BLaER1 (cell line): Measurements from ENCODE around the gene GTPBP6.
A peak's percentile ranks its signal among the peaks of the same experiment; 100 is the strongest.

Experiments used
- H3K27ac ChIP-seq: shearing (Covaris generic); formaldehyde crosslinking; 2 replicates; pipeline ENCODE4 v1.8.1; 2022
- H3K27me3 ChIP-seq: shearing (Covaris generic); formaldehyde crosslinking; 2 replicates; pipeline ENCODE4 v1.8.1; 2022
- H3K36me3 ChIP-seq: shearing (Covaris generic); formaldehyde crosslinking; 2 replicates; pipeline ENCODE4 v1.8.1; 2022
- H3K4me1 ChIP-seq: shearing (Covaris generic); formaldehyde crosslinking; 2 replicates; pipeline ENCODE4 v1.8.1; 2022
- H3K4me2 ChIP-seq: shearing (Covaris generic); formaldehyde crosslinking; 2 replicates; pipeline ENCODE4 v1.8.1; 2022
- H3K4me3 ChIP-seq: shearing (Covaris generic); formaldehyde crosslinking; 2 replicates; pipeline ENCODE4 v1.8.1; 2022
- H3K9ac ChIP-seq: shearing (Covaris generic); formaldehyde crosslinking; 2 replicates; pipeline ENCODE4 v1.8.1; 2022
- H3K9me3 ChIP-seq: shearing (Covaris generic); formaldehyde crosslinking; 2 replicates; pipeline ENCODE4 v1.8.1; 2022
- H4K20me1 ChIP-seq: shearing (Covaris generic); formaldehyde crosslinking; 2 replicates; pipeline ENCODE4 v1.8.1; 2022
- Cebpa-rat ChIP-seq: shearing (Covaris generic); IDR thresholded peaks from 2 replicates; pipeline ENCODE4 v1.8.1; 2022

GTPBP6 gene

GRCh38 chrX:358651-359143, 40.1 kb upstream of the GTPBP6 start:
- H3K27ac ChIP-seq, result peak overlapping the region; percentile 86; the same call in 1 of the 2 replicates
- H4K20me1 ChIP-seq, result peaks cover 54% of the 10 kb centered on the region; the same call in 1 of the 2 replicates
- peaks cover 48% of the 10 kb centered on the region for H3K9me3 ChIP-seq
- peak overlapping the region; percentile 79 for H3K4me2 ChIP-seq
- H3K36me3 ChIP-seq, result peaks cover 62% of the 10 kb centered on the region
- no peaks in the 10 kb centered on the region for H3K27me3 ChIP-seq
- peaks cover 48% of the 10 kb centered on the region for H3K4me1 ChIP-seq
- no peak overlapping the region for H3K4me3 ChIP-seq
- TF ChIP-seq Cebpa-rat, result no peak
- no peak overlapping the region for H3K9ac ChIP-seq

DNA sequence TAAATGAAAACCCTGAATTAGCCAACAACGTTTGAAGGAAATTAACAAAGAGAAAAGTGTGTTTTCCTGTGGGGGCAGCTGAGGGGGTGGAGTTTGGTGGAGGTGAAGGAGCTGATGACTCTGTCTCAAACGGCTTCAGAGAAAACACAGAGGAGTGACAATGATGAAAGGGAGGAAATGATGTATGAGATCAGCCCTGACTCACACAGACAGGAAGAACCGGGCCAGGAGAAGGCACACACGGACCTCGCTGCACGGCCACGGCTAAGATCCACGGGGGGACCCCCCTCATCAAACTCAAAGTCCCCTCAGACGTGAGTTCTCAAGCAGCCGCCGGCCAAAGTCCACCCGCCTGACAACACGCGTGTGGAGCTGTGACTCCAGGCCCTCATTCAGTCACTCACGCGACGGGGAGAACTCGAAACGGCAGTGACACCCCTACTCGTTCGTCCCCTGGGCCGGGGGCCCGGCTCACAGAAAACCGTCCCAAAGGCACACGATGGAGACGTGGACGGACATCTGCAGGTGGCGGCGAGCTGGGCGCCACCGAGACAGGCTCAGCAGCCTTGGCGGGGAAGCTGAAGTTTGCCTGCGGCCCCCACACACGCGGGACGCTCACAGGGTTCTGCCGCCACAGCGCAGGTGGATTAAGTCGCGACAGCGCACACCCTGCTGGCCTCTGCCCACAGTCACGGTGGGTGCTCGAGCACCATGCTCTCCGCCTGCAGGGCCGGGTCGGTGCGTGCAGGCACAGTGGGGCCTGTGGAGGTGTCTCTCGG, 39.3 kb upstream of the GTPBP6 start:
- Histone ChIP-seq H3K4me2 (peak overlapping the region; percentile 79), H4K20me1 (peaks cover 57% of the 10 kb centered on the region; the same call in 1 of the 2 replicates), H3K4me3 (0 out of 2 replicates have a peak overlapping the region, but pooled peaks have one; percentile 14), H3K9me3 (peaks cover 40% of the 10 kb centered on the region), H3K27ac (peak overlapping the region; percentile 86), H3K36me3 (peaks cover 63% of the 10 kb centered on the region), H3K9ac (peak overlapping the region; percentile 61), H3K4me1 (peaks cover 48% of the 10 kb centered on the region), H3K27me3 (no peaks in the 10 kb centered on the region)
- no peak for TF ChIP-seq Cebpa-rat

GRCh38 chrX:357035-357692, 38.6 kb upstream of the GTPBP6 start:
- TF ChIP-seq Cebpa-rat, result no peak
- peaks cover 48% of the 10 kb centered on the region for H3K4me1 ChIP-seq
- peaks cover 33% of the 10 kb centered on the region for H3K9me3 ChIP-seq
- peak overlapping the region; percentile 79 for H3K4me2 ChIP-seq
- no peak overlapping the region for H3K4me3 ChIP-seq
- peaks cover 57% of the 10 kb centered on the region; the same call in 1 of the 2 replicates for H4K20me1 ChIP-seq
- peaks cover 63% of the 10 kb centered on the region for H3K36me3 ChIP-seq
- peak overlapping the region; percentile 61 for H3K9ac ChIP-seq
- H3K27me3 ChIP-seq, result no peaks in the 10 kb centered on the region
- peak overlapping the region; percentile 86 for H3K27ac ChIP-seq

- peak overlapping the region; percentile 86 for H3K27ac ChIP-seq
- H3K4me2 ChIP-seq, result peak overlapping the region; percentile 81
- no peak overlapping the region for H3K9ac ChIP-seq
- H3K27me3 ChIP-seq, result no peaks in the 10 kb centered on the region
- peaks cover 48% of the 10 kb centered on the region for H3K4me1 ChIP-seq
- H3K9me3 ChIP-seq, result peaks cover 27% of the 10 kb centered on the region
- H3K4me3 ChIP-seq, result no peak overlapping the region
- H3K36me3 ChIP-seq, result peaks cover 63% of the 10 kb centered on the region
- H4K20me1 ChIP-seq, result peaks cover 57% of the 10 kb centered on the region; the same call in 1 of the 2 replicates
- no peak for TF ChIP-seq Cebpa-rat
These were observed 37.9 kb upstream of the GTPBP6 start for GRCh38 chrX:356385-357034.

- Histone ChIP-seq H4K20me1 (peaks cover 66% of the 10 kb centered on the region; the same call in 1 of the 2 replicates), H3K27ac (peak overlapping the region; percentile 66), H3K27me3 (no peaks in the 10 kb centered on the region), H3K4me3 (peak overlapping the region; percentile 12), H3K9ac (peak overlapping the region; percentile 62; the same call in 1 of the 2 replicates), H3K36me3 (peaks cover 61% of the 10 kb centered on the region), H3K4me1 (peaks cover 55% of the 10 kb centered on the region), H3K4me2 (peak overlapping the region; percentile 81), H3K9me3 (peaks cover 16% of the 10 kb centered on the region)
- no peak for TF ChIP-seq Cebpa-rat
These were observed 36.9 kb upstream of the GTPBP6 start for GRCh38 chrX:355329-356050.

GRCh38 chrX:353566-354535, 35.3 kb upstream of the GTPBP6 start:
- H3K27ac ChIP-seq, result peak overlapping the region; percentile 66
- no peak for TF ChIP-seq Cebpa-rat
- peak overlapping the region; percentile 81 for H3K4me2 ChIP-seq
- H4K20me1 ChIP-seq, result peaks cover 82% of the 10 kb centered on the region; the same call in 1 of the 2 replicates
- peaks cover 58% of the 10 kb centered on the region for H3K4me1 ChIP-seq
- peaks cover 61% of the 10 kb centered on the region for H3K36me3 ChIP-seq
- no peaks in the 10 kb centered on the region for H3K27me3 ChIP-seq
- H3K4me3 ChIP-seq, result no peak overlapping the region
- H3K9ac ChIP-seq, result peak overlapping the region; percentile 62; the same call in 1 of the 2 replicates
- H3K9me3 ChIP-seq, result peaks cover under 1% of the 10 kb centered on the region; the same call in 1 of the 2 replicates

- H4K20me1 ChIP-seq, result peaks cover 88% of the 10 kb centered on the region; the same call in 1 of the 2 replicates
- no peak overlapping the region for H3K4me2 ChIP-seq
- H3K9ac ChIP-seq, result no peak overlapping the region
- peaks cover 6% of the 10 kb centered on the region for H3K9me3 ChIP-seq
- H3K27me3 ChIP-seq, result no peaks in the 10 kb centered on the region
- TF ChIP-seq Cebpa-rat, result no peak
- H3K36me3 ChIP-seq, result peaks cover 65% of the 10 kb centered on the region
- no peak overlapping the region for H3K4me3 ChIP-seq
- H3K27ac ChIP-seq, result no peak overlapping the region
- H3K4me1 ChIP-seq, result peaks cover 50% of the 10 kb centered on the region
These were observed 34.2 kb upstream of the GTPBP6 start for GRCh38 chrX:352582-353314.

DNA sequence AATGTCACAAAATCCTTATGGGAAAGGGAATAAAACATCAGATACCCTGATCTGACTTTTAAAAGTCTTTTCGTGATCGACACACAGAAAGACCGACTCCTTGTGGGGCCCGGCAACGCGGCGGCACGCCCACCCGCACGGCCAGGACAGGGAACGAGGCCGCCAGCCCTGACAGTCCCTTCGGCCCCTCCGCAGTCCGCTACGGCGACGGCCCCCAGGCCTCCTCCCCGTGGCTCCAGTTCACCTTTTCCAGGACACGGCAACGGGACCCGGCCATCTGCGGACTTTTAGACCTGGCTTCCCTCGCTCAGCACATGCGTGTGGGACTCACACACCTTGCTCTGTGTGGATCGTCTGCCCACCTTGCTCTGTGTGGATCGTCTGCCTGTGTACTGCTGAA, 33.6 kb upstream of the GTPBP6 start:
- Histone ChIP-seq H3K9ac (no peak overlapping the region), H3K36me3 (peaks cover 70% of the 10 kb centered on the region), H3K4me3 (no peak overlapping the region), H4K20me1 (peaks cover 94% of the 10 kb centered on the region; the same call in 1 of the 2 replicates), H3K27me3 (no peaks in the 10 kb centered on the region), H3K27ac (no peak overlapping the region), H3K4me1 (peaks cover 44% of the 10 kb centered on the region), H3K4me2 (no peak overlapping the region), H3K9me3 (peaks cover 12% of the 10 kb centered on the region)
- no peak for TF ChIP-seq Cebpa-rat
